A673 (cell line): ENCODE data around the gene ANGPTL1. TPM values are rescaled to one million over a fixed set of nuclear protein-coding genes. Genes with fewer than 3 reads are reported as not detected.

Source experiments
- BruUV-seq: library from RNA; stranded (reverse); fragments of 400-500 nt; replicated peaks from 2 replicates; lab custom pipeline; 2021; lab: Mats Ljungman, UMichigan
- CTCF ChIA-PET: fragments of 300-600 bp; sonication (Branson Sonifier 250); formaldehyde crosslinking; loops from one replicate; lab custom pipeline; 2022; ENCODE audit warnings: antibody characterized with exemption; lab: Charles Lee
- POLR2A ChIA-PET: fragments of 300-600 bp; sonication (Branson Sonifier 250); formaldehyde crosslinking; loops from one replicate; lab custom pipeline; 2022; ENCODE audit warnings: antibody characterized with exemption; ENCODE audit not compliant: low non-redundant PET; lab: Charles Lee
- DNase-seq: peaks from one replicate; pipeline ENCODE4 v3.0.0-alpha.2; 2015; ENCODE audit warnings: low spot score
- H3K27ac ChIP-seq: fragments of 200-600 bp; sonication (generic); 2 replicates; pipeline ENCODE4 v1.5.1; 2016; ENCODE audit warnings: mixed run types, low read depth, mild to moderate bottlenecking, mixed read lengths, antibody characterized with exemption, low read length; ENCODE audit not compliant: poor library complexity, severe bottlenecking
- H3K27me3 ChIP-seq: fragments of 200-600 bp; sonication (generic); replicated peaks from 2 replicates; pipeline ENCODE4 v1.6.1; 2017; ENCODE audit warnings: mixed run types, low read depth, mild to moderate bottlenecking, mixed read lengths, antibody characterized with exemption, low read length; ENCODE audit not compliant: insufficient read depth, poor library complexity
- H3K36me3 ChIP-seq: fragments of 200-600 bp; sonication (generic); 2 replicates; pipeline ENCODE4 v1.6.1; 2016; ENCODE audit warnings: mixed run types, mild to moderate bottlenecking, mixed read lengths, antibody characterized with exemption, low read length; ENCODE audit not compliant: insufficient read depth, poor library complexity, severe bottlenecking
- H3K4me1 ChIP-seq: fragments of 200-600 bp; sonication (generic); 2 replicates; pipeline ENCODE4 v1.6.1; 2017; ENCODE audit warnings: mixed run types, mild to moderate bottlenecking, mixed read lengths, antibody characterized with exemption, low read length; ENCODE audit not compliant: insufficient read depth, poor library complexity, severe bottlenecking
- H3K4me3 ChIP-seq: fragments of 200-600 bp; sonication (generic); 2 replicates; pipeline ENCODE4 v1.5.1; 2016; ENCODE audit warnings: low read depth, mixed run types, mild to moderate bottlenecking, mixed read lengths, low read length; ENCODE audit not compliant: poor library complexity, severe bottlenecking
- H3K9me3 ChIP-seq: fragments of 200-600 bp; sonication (generic); 2 replicates; pipeline ENCODE4 v1.6.1; 2016; ENCODE audit warnings: mixed run types, low read depth, mild to moderate bottlenecking, mixed read lengths, antibody characterized with exemption, low read length; ENCODE audit not compliant: poor library complexity, severe bottlenecking
- CTCF ChIP-seq: fragments of 300-800, 200-600 bp; sonication (generic); conservative IDR thresholded peaks from 2 replicates; pipeline ENCODE4 v1.5.1; 2017; ENCODE audit warnings: low read depth, mild to moderate bottlenecking, antibody characterized with exemption, low read length, moderate library complexity, mixed read lengths
- EZH2 ChIP-seq: fragments of 200-600 bp; sonication (generic); IDR thresholded peaks from 2 replicates; pipeline ENCODE4 v1.6.1; 2017; ENCODE audit warnings: borderline replicate concordance, low read depth, mild to moderate bottlenecking, mixed read lengths, antibody characterized with exemption, low read length; ENCODE audit not compliant: poor library complexity, severe bottlenecking
- intact Hi-C: fragments of 100-400 bp; cut with micrococcal nuclease; formaldehyde crosslinking; loops from one replicate; pipeline ENCODE4 v1.10.0; 2022; ENCODE audit not compliant: unreplicated experiment
- total RNA-seq: library from RNA; stranded (reverse); gene quantifications from 2 replicates; pipeline ENCODE4 v1.2.3, GENCODE V29; 2021

The ANGPTL1 gene
- total RNA-seq, 1 experiment from 2014 or later = 6.8 TPM

- TF ChIP-seq EZH2 (no peak), CTCF (no peak)
- no peaks in the 10 kb centered on the region for H3K4me1 ChIP-seq
- no peak overlapping the region for H3K4me3 ChIP-seq
- no peaks in the 10 kb centered on the region for H3K9me3 ChIP-seq
- BruUV-seq = no TSS peak
- intact Hi-C loops = loop anchor here (10.0 kb wide), 1 partner anchor 112 kb away; no protein-coding TSS in a partner anchor
- CTCF ChIA-PET = no interaction called here
- no peak for DNase-seq
- no peaks in the 10 kb centered on the region for H3K36me3 ChIP-seq
- no peak overlapping the region for H3K27ac ChIP-seq
- no peaks in the 10 kb centered on the region for H3K27me3 ChIP-seq
- POLR2A ChIA-PET = no interaction called here
These were observed 15.7 kb upstream of the ANGPTL1 start for GRCh38 chr1:178886551-178886950.

DNA sequence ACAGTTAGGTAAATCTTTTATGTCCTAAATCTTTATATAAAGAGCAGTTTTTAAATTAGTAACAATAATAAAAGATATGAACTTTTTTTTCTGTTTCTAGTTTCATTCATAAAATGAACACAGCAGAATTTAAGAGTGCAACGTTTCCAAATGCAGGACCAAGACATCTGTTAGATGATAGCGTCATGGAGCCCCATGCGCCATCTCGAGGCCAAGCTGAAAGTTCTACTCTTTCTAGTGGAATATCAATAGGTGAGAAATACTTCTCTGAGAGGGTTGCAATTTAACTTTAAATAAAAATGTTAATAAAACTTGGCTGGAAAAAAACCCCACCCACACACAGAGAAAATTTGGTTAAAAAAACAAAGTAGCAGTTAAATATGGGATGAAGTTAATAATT, 15.0 kb upstream of the ANGPTL1 start:
- H3K36me3 ChIP-seq = no peaks in the 10 kb centered on the region
- H3K4me3 ChIP-seq = no peak overlapping the region
- intact Hi-C loops = loop anchor here (10.0 kb wide), 1 partner anchor 111 kb away; no protein-coding TSS in a partner anchor
- H3K27ac ChIP-seq = no peak overlapping the region
- no TSS peak for BruUV-seq
- H3K4me1 ChIP-seq = no peaks in the 10 kb centered on the region
- no peaks in the 10 kb centered on the region for H3K9me3 ChIP-seq
- no peak for TF ChIP-seq EZH2
- peak; percentile 56 for TF ChIP-seq CTCF
- no peaks in the 10 kb centered on the region for H3K27me3 ChIP-seq
- POLR2A ChIA-PET = no interaction called here
- CTCF ChIA-PET = no interaction called here
- DNase-seq = peak; percentile 23

DNA sequence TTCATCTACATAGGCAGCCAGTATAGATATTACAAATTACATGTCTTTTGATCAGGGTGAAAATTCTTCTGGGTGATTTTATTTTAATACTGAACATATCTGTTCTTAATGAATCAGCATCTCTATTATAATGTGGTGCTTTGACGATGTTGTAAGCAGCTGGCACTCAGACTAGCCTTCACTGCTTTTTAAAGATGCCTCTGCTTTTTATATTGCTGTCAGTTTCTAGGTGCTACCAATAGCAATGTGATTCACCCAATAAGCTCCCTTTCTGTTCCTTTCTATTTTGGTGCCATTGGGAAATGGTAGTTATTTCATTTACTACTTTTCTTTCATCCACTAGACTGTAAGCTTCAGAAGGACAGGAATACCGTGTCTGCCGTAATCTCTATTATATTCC, 11.1 kb upstream of the ANGPTL1 start:
- no peaks in the 10 kb centered on the region for H3K36me3 ChIP-seq
- no peak for DNase-seq
- no peaks in the 10 kb centered on the region for H3K27me3 ChIP-seq
- no peak for TF ChIP-seq CTCF
- no peak overlapping the region for H3K4me3 ChIP-seq
- H3K27ac ChIP-seq = no peak overlapping the region
- BruUV-seq = no TSS peak
- intact Hi-C loops = loop anchor here (10.0 kb wide), 1 partner anchor 107 kb away; no protein-coding TSS in a partner anchor
- POLR2A ChIA-PET = no interaction called here
- peaks cover 4% of the 10 kb centered on the region for H3K4me1 ChIP-seq
- CTCF ChIA-PET = interaction anchor here (0.6 kb wide), 1 partner anchor 114 kb away, joined by 3 read pairs; no protein-coding TSS in a partner anchor
- no peaks in the 10 kb centered on the region for H3K9me3 ChIP-seq
